Measurements from ENCODE around the gene C1orf232. TPM values are rescaled to one million over a fixed set of nuclear protein-coding genes. Genes with fewer than 3 reads are reported as not detected.

The C1orf232 gene
- total and polyA plus RNA-seq, 9 donors: not detected

DNA sequence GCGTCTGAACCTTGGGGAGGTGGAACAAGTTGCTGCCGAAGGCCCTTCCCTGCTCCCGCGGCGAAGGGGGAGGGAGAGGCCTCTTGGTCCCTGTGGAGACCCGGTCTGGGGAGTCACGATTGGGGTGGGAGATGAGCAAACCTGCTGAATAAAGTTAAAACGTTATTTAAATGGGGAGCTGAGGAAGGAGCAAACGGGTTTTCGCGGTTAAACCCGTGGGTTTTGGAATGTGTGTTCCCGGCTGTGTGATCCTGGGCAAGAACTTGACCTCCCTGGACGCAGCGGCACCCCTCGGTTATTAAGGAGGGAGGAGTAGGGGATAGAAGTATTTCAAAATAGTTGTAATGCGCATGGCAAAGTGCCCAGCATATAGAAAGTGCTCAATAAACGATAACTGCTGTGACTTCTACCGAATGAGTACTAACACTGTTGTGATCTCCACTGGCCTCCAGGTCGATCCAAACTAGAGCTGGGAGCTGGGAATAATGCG lies 6.5 kb downstream of the C1orf232 start:
- DNase-seq: no peak
- no peaks in the 10 kb centered on the region for H3K36me3 ChIP-seq
- intact Hi-C loops (cut with DNase I): loop anchor here in 1 of 4 donors (5.0 kb wide), 1 partner anchor 50 kb away; the partner anchor contains the start of gene PDIK1L
- H3K9me3 ChIP-seq: no peaks in the 10 kb centered on the region
- WGBS, 3 donors: 23 to 27% (median 24%) methylated on average over 21 of the region's 21 CpGs
- H3K4me1 ChIP-seq (ENCODE audit: insufficient read depth): peaks cover 8% of the 10 kb centered on the region
- H3K27ac ChIP-seq: no peak overlapping the region
- H3K4me3 ChIP-seq: peak overlapping the region; percentile 38
- no peaks in the 10 kb centered on the region for H3K27me3 ChIP-seq
- TF ChIP-seq EP300 (IDR thresholded peaks at IDR 0.05): no peak
- TF ChIP-seq POLR2A (IDR thresholded peaks at IDR 0.05): no peak
- no peak for TF ChIP-seq CTCF (IDR thresholded peaks at IDR 0.05)

GRCh38 chr1:26161415-26162219 lies 7.1 kb downstream of the C1orf232 start:
- intact Hi-C loops (cut with DNase I): loop anchor here in 1 of 4 donors (5.0 kb wide), 1 partner anchor 49 kb away; the partner anchor contains the start of gene PDIK1L
- Histone ChIP-seq H3K9me3 (no peaks in the 10 kb centered on the region), H3K4me3 (peak overlapping the region; percentile 38), H3K36me3 (no peaks in the 10 kb centered on the region), H3K4me1 (ENCODE audit: insufficient read depth) (peaks cover 8% of the 10 kb centered on the region), H3K27me3 (no peaks in the 10 kb centered on the region), H3K27ac (no peak overlapping the region)
- TF ChIP-seq POLR2A (IDR thresholded peaks at IDR 0.05): no peak
- TF ChIP-seq EP300 (IDR thresholded peaks at IDR 0.05): no peak
- TF ChIP-seq CTCF (IDR thresholded peaks at IDR 0.05): peak in 2 of 3 donors; percentile 32 to 46
- 1 to 2% (median 2%) methylated on average over 68 to 98 of the region's 98 CpGs for WGBS, 3 donors
- peak; percentile 46 to 71 (median 63) for DNase-seq

DNA sequence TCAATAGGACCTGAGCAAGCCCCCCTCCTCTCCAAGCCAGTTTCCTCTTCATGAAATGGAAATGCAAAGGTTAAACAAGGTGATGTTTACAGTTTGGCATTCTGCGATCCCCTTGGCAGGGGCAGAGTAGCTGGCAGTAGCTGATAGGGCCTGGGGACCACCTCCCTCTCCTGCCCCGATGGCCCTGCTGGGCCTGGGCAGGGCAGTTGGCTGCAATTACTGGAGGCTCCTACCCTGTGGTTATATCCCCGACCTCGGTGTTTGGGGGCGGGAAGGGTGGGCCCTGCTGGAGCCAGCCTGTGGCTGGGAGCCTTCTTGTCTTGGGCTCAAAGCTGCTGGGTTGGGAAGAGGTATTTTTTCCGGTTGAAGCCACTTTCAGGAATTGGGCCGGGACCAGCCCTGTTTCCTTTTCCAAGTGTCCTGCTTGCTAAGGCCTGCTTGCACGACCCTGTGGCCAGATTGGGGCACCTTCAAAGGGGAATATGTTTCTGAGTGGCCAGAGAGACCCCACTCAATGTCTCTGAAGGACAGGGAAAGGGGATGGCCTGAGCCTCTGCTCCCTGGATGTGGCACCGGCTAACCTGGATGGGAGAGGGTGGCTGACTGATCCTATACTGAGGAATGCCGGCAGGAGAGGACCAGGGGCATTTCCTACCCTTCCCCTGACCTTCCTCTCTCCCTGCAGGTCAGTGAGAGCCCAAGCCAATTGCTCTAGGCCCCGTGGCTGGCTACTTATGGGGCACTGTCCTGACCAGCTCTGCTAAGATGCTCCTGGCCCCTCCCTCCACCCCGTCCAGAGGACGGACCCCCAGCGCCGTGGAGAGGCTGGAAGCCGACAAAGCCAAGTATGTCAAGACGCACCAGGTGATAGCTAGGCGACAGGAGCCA lies 8.0 kb downstream of the C1orf232 start:
- peak overlapping the region; percentile 38 for H3K4me3 ChIP-seq
- peaks cover 8% of the 10 kb centered on the region for H3K4me1 ChIP-seq (ENCODE audit: insufficient read depth)
- TF ChIP-seq CTCF (IDR thresholded peaks at IDR 0.05): no peak
- no peak for TF ChIP-seq EP300 (IDR thresholded peaks at IDR 0.05)
- H3K27ac ChIP-seq: no peak overlapping the region
- no peaks in the 10 kb centered on the region for H3K36me3 ChIP-seq
- WGBS, 3 donors: 43 to 52% (median 49%) methylated on average over 18 of the region's 18 CpGs
- intact Hi-C loops (cut with DNase I): loop anchor here in 1 of 4 donors (5.0 kb wide), 1 partner anchor 48 kb away; the partner anchor contains the start of gene PDIK1L
- peak in 1 of 5 donors; percentile 25 for DNase-seq
- H3K9me3 ChIP-seq: no peaks in the 10 kb centered on the region
- no peaks in the 10 kb centered on the region for H3K27me3 ChIP-seq

DNA sequence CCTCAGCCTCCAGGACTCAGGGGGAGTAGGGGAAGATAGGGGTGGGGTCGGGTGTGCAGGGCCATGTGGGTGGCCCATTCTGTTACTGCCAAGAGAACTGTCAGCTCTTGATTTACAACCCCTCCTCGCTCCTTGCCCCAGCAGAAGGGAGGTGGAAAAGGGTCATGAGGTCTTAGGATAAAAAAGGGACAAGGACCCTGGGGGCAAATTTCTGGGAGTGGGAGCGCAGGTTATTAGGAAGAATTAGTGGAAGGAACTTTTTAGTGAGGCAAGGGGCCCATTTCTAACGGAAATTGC lies 9.1 kb downstream of the C1orf232 start:
- H3K27me3 ChIP-seq: no peaks in the 10 kb centered on the region
- TF ChIP-seq CTCF (IDR thresholded peaks at IDR 0.05): no peak
- H3K36me3 ChIP-seq: no peaks in the 10 kb centered on the region
- WGBS, 3 donors: 53 to 64% (median 54%) methylated on average over 4 of the region's 4 CpGs
- DNase-seq: no peak
- no peak overlapping the region for H3K4me3 ChIP-seq
- H3K9me3 ChIP-seq: no peaks in the 10 kb centered on the region
- intact Hi-C loops (cut with DNase I): loop anchor here in 3 of 4 donors (5.0 to 10.0 kb wide), 3 partner anchors 47 to 125 kb away; partner anchors contain the start of gene PDIK1L (in 1 of the 3)
- peaks cover 8% of the 10 kb centered on the region for H3K4me1 ChIP-seq (ENCODE audit: insufficient read depth)
- H3K27ac ChIP-seq: no peak overlapping the region

Data from ovary (tissue), 9 donors.